Natural killer cell (primary cell): Measurements from ENCODE around the gene TMEM74B. TPM values are rescaled to one million over a fixed set of nuclear protein-coding genes. Genes with fewer than 3 reads are reported as not detected.
A peak's percentile ranks its signal among the peaks of the same experiment; 100 is the strongest.

Source experiments
- ATAC-seq, 3 donors: fragments of 150-1000 bp in 2 of 3; fragments of 200-7000 bp in 1 of 3; cut with Tn5 transposase; 1 replicate in 1 of 3; 2 replicates in 2 of 3; pipeline ENCODE4 v1.10.0; 2021; ENCODE audit warnings: mild to moderate bottlenecking in 2 of 3, moderate library complexity in 2 of 3
- DNase-seq, 2 donors: peaks; one replicate each; pipeline versions ENCODE4 v3.0.0 to v3.0.0-alpha.2; 2013 to 2021; ENCODE audit warnings: mixed read lengths in 1 of 2
- H3K27ac ChIP-seq: one replicate; pipeline ENCODE4 v1.5.1; 2013; ENCODE audit warnings: mild to moderate bottlenecking, low read length
- H3K27me3 ChIP-seq: one replicate; pipeline ENCODE4 v1.6.1; 2013; ENCODE audit warnings: low read length; ENCODE audit not compliant: control insufficient read depth, insufficient read depth
- H3K36me3 ChIP-seq: one replicate; pipeline ENCODE4 v1.6.1; 2013; ENCODE audit warnings: low read length; ENCODE audit not compliant: control insufficient read depth, insufficient read depth
- H3K4me1 ChIP-seq: one replicate; pipeline ENCODE4 v1.6.1; 2013; ENCODE audit warnings: low read length; ENCODE audit not compliant: control insufficient read depth, insufficient read depth
- H3K4me3 ChIP-seq: one replicate; pipeline ENCODE4 v1.5.1; 2013; ENCODE audit warnings: low read length
- H3K9me3 ChIP-seq: one replicate; pipeline ENCODE4 v1.6.1; 2013; ENCODE audit warnings: low read length; ENCODE audit not compliant: control insufficient read depth, insufficient read depth
- H3K27ac Mint-ChIP-seq, 2 donors: one replicate each; pipeline ENCODE4 v1.8.0; 2022; ENCODE audit warnings: mild to moderate bottlenecking in 2 of 2, mixed read lengths in 2 of 2, moderate library complexity in 1 of 2
- H3K27me3 Mint-ChIP-seq, 2 donors: one replicate each; pipeline ENCODE4 v1.8.0; 2022; ENCODE audit warnings: low read depth in 2 of 2, mixed read lengths in 2 of 2
- H3K36me3 Mint-ChIP-seq: one replicate; pipeline ENCODE4 v1.8.0; 2022; ENCODE audit warnings: mixed read lengths
- H3K4me1 Mint-ChIP-seq, 2 donors: one replicate each; pipeline ENCODE4 v1.8.0; 2022; ENCODE audit warnings: mixed read lengths in 2 of 2
- H3K4me3 Mint-ChIP-seq: one replicate; pipeline ENCODE4 v1.8.0; 2022; ENCODE audit warnings: mild to moderate bottlenecking, moderate library complexity, mixed read lengths
- H3K9me3 Mint-ChIP-seq, 2 donors: one replicate each; pipeline ENCODE4 v1.8.0; 2022; ENCODE audit warnings: mixed read lengths in 2 of 2
- WGBS: methylation state at CpG from one replicate; pipeline ENCODE4 v1.1.7; 2013; ENCODE audit warnings: missing lambda C conversion rate; ENCODE audit not compliant: insufficient coverage; 5-methylcytosine and 5-hydroxymethylcytosine counted together
- intact Hi-C: fragments of 100-400 bp; cut with micrococcal nuclease; formaldehyde crosslinking; loops from one replicate; pipeline ENCODE4 v1.14.2; 2022
- total RNA-seq, 4 donors: library from RNA; stranded (reverse); fragments of 120-200 nt in 1 of 4; gene quantifications; one replicate each; pipeline versions ENCODE4 v1.2.3 to v1.2.4, GENCODE V29; 2013 to 2022
- TF ChIP-seq, protein P1 (sequence below): fragments of 200-600 bp; IDR thresholded peaks from one replicate; pipeline ENCODE4 v1.8.0; 2022; ENCODE audit warnings: antibody characterized with exemption

The TMEM74B gene
- total RNA-seq, 3 donors from 2014 or later (not counting 1 experiment from before 2014, with no cell fraction given), result 0.35 TPM; not detected in 2

DNA sequence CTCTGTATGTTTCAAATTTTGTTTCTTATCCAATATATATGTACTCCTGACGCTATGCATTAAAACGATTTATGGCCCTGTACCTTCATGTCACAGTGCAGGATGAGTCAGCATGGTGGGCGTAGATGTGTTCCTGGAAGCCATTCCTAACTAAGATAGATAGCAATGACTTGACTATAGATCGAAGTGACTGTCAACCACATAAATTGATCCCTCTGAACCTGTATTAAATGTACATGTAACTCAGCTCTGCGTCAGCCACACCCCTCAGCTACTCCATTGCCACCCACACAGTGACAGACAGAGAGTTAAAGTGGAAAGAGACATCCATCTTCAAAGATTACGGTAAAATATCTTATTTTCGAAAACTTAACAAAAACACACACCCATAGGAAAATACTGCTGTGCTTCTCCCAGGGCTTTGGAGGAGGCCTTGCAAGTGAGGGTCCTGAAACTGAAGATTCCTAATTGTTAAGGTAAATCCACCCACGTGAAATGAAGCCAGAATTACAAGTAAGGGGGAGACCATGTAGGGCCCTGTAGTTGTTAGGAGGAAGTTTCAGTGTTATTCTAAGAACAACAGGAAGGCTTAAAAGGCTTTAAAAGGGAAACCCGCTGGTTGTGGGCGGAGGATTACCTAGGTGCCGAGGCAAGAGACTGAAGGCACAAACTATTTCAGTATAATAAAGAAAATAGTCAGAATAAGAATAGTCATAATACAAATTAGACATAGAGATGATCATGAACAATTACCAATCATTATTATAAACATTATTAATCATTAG is 30.8 kb upstream of the TMEM74B start:
- H3K9me3 ChIP-seq, result no peaks in the 10 kb centered on the region
- no peaks in the 10 kb centered on the region for H3K27me3 ChIP-seq
- Mint-ChIP-seq H3K27ac (no peak overlapping the region), H3K4me3 (no peak overlapping the region), H3K4me1 (peaks cover 5 to 8% of the 10 kb centered on the region in 2 donors), H3K9me3 (no peaks in the 10 kb centered on the region), H3K36me3 (no peaks in the 10 kb centered on the region), H3K27me3 (peaks cover 34 to 35% of the 10 kb centered on the region in 2 donors)
- H3K27ac ChIP-seq, result no peak overlapping the region
- TF ChIP-seq, protein P1, sequence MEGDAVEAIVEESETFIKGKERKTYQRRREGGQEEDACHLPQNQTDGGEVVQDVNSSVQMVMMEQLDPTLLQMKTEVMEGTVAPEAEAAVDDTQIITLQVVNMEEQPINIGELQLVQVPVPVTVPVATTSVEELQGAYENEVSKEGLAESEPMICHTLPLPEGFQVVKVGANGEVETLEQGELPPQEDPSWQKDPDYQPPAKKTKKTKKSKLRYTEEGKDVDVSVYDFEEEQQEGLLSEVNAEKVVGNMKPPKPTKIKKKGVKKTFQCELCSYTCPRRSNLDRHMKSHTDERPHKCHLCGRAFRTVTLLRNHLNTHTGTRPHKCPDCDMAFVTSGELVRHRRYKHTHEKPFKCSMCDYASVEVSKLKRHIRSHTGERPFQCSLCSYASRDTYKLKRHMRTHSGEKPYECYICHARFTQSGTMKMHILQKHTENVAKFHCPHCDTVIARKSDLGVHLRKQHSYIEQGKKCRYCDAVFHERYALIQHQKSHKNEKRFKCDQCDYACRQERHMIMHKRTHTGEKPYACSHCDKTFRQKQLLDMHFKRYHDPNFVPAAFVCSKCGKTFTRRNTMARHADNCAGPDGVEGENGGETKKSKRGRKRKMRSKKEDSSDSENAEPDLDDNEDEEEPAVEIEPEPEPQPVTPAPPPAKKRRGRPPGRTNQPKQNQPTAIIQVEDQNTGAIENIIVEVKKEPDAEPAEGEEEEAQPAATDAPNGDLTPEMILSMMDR, result no peak
- ATAC-seq (no peak), DNase-seq (peak in 1 of 2 donors; percentile 50)
- intact Hi-C loops, result loop anchor here (10.0 kb wide), 1 partner anchor 111 kb away; no protein-coding TSS in a partner anchor
- WGBS, result 54% methylated on average over 7 of the region's 11 CpGs
- no peak overlapping the region for H3K4me3 ChIP-seq
- peaks cover 4% of the 10 kb centered on the region for H3K4me1 ChIP-seq
- no peaks in the 10 kb centered on the region for H3K36me3 ChIP-seq

DNA sequence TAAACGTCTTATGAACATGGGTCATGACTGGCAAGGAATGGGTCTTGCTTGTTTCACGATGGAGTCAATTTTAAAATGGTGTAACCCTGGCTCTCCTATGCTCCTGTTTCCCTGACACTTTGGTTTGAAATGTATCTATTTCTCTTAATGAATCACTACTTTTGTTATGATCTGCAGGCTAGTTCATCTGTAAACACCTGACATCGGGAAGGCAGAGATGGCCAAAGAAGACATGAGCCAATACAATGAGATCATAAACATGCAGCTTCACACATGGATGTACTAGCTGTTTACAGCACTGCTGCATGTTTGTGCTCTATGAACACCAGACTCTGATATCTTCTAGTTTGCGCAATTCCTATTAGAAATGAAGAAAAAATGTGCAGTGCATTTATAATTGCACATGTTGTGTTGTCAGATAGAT is 30.1 kb upstream of the TMEM74B start:
- H3K36me3 Mint-ChIP-seq, result no peaks in the 10 kb centered on the region
- H3K27me3 Mint-ChIP-seq, result peaks cover 35 to 41% of the 10 kb centered on the region in 2 donors
- no peaks in the 10 kb centered on the region for H3K9me3 Mint-ChIP-seq
- DNase-seq (no peak), ATAC-seq (no peak)
- H3K4me3 ChIP-seq, result no peak overlapping the region
- no peak overlapping the region for H3K27ac ChIP-seq
- no peaks in the 10 kb centered on the region for H3K27me3 ChIP-seq
- TF ChIP-seq, protein P1, result no peak
- peaks cover 4% of the 10 kb centered on the region for H3K4me1 ChIP-seq
- H3K36me3 ChIP-seq, result no peaks in the 10 kb centered on the region
- H3K4me3 Mint-ChIP-seq, result no peak overlapping the region
- intact Hi-C loops, result loop anchor here (10.0 kb wide), 1 partner anchor 110 kb away; no protein-coding TSS in a partner anchor
- peaks cover 5 to 8% of the 10 kb centered on the region in 2 donors for H3K4me1 Mint-ChIP-seq
- WGBS, result 87% methylated on average over 4 of the region's 4 CpGs
- H3K9me3 ChIP-seq, result no peaks in the 10 kb centered on the region
- no peak overlapping the region for H3K27ac Mint-ChIP-seq

DNA sequence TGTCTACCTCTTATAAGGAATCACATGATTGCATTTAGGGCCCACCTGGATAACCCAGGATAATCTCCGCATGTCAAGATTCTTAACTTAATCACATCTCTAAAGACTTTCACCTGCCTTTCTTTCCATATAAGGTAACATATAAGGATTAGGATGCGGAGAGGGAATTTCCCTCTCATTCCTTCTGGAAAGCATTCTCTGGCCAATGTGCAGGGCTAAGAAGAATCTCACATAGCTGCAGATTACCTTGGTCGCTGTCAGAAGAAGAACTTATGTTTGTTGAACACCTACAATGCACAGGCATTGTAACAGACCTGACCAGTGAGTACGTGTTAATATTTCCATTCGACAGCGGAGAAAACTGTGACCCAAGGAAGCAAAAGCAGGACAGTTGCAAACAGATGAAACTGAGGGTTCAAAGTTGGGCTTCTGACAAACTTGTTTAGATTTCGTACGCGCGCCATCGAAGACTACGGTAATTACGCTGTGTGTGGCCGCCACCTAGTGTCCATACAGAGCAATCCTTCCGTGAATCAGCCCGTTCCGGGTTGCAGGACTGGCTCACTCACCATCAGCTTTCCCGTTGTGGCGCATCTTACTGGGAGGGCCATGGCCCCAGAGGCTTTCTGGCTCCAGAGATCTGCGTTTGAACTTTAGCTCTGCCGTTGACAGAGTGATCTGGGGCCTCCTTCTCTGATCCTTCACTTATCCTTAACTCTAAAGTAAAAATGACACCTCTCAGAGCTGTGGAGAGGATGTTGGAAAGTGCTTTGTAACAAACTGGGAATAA is 28.0 kb upstream of the TMEM74B start:
- no peaks in the 10 kb centered on the region for H3K27me3 ChIP-seq
- Mint-ChIP-seq H3K9me3 (no peaks in the 10 kb centered on the region), H3K4me1 (peaks cover 5 to 8% of the 10 kb centered on the region in 2 donors), H3K4me3 (no peak overlapping the region), H3K27me3 (peaks cover 22 to 36% of the 10 kb centered on the region in 2 donors), H3K36me3 (no peaks in the 10 kb centered on the region), H3K27ac (no peak overlapping the region)
- peak; percentile 90 to 99 (median 94) for ATAC-seq
- intact Hi-C loops, result loop anchor here (1.0 to 10.0 kb wide), 2 partner anchors 108 to 397 kb away; no protein-coding TSS in a partner anchor
- H3K4me3 ChIP-seq, result no peak overlapping the region
- 17% methylated on average over 20 of the region's 21 CpGs for WGBS
- no peak overlapping the region for H3K27ac ChIP-seq
- H3K9me3 ChIP-seq, result no peaks in the 10 kb centered on the region
- no peaks in the 10 kb centered on the region for H3K36me3 ChIP-seq
- peaks cover 4% of the 10 kb centered on the region for H3K4me1 ChIP-seq
- TF ChIP-seq, protein P1, result peak; percentile 82
- peak; percentile 38 to 85 for DNase-seq
